CD14-positive monocyte (primary cell): ENCODE measurements around the gene NBEA. TPM values are rescaled to one million over a fixed set of nuclear protein-coding genes. Genes with fewer than 3 reads are reported as not detected.

Experiments
- DNase-seq, 3 donors: peaks; one replicate each; pipeline ENCODE4 v3.0.0-alpha.2; 2011 to 2022
- H2AFZ ChIP-seq: 2 replicates; pipeline ENCODE4 v1.6.0; 2012; ENCODE audit warnings: mild to moderate bottlenecking, low read depth, low read length, inconsistent platforms; ENCODE audit not compliant: insufficient read depth, poor library complexity, severe bottlenecking
- H3K27ac ChIP-seq, 2 donors: 1 replicate in 1 of 2; 2 replicates in 1 of 2; pipeline ENCODE4 v1.5.1; 2012 to 2013; ENCODE audit warnings: low read length in 2 of 2, control low read depth in 1 of 2, inconsistent platforms in 1 of 2, low read depth in 1 of 2, mild to moderate bottlenecking in 1 of 2
- H3K27me3 ChIP-seq, 2 donors: one replicate each; pipeline versions ENCODE4 v1.6.0 to v1.6.1; 2011 to 2013; ENCODE audit warnings: low read length in 2 of 2; ENCODE audit not compliant: control insufficient read depth in 2 of 2, insufficient read depth in 2 of 2
- H3K36me3 ChIP-seq, 2 donors: replicated peaks in 1 of 2; 1 replicate in 1 of 2; 2 replicates in 1 of 2; pipeline versions ENCODE4 v1.5.1 to v1.6.1; 2012 to 2013; ENCODE audit warnings: low read length in 2 of 2, control low read depth in 1 of 2, inconsistent platforms in 1 of 2, mild to moderate bottlenecking in 1 of 2; ENCODE audit not compliant: insufficient read depth in 2 of 2, control insufficient read depth in 1 of 2
- H3K4me1 ChIP-seq, 2 donors: 1 replicate in 1 of 2; 2 replicates in 1 of 2; pipeline versions ENCODE4 v1.5.1 to v1.6.1; 2012 to 2013; ENCODE audit warnings: low read length in 2 of 2, control low read depth in 1 of 2, inconsistent platforms in 1 of 2, mild to moderate bottlenecking in 1 of 2, moderate library complexity in 1 of 2; ENCODE audit not compliant: insufficient read depth in 2 of 2, control insufficient read depth in 1 of 2
- H3K4me2 ChIP-seq: replicated peaks from 2 replicates; pipeline ENCODE3; 2012; ENCODE audit warnings: low read length, moderate library complexity, mild to moderate bottlenecking; ENCODE audit not compliant: poor library complexity, severe bottlenecking; ENCODE audit errors: extremely low read depth
- H3K4me3 ChIP-seq, 3 experiments: fragments of 200-600 bp in 1 of 3; sonication (generic) in 1 of 3; replicated peaks in 1 of 3; 1 replicate in 2 of 3; 2 replicates in 1 of 3; pipeline ENCODE4 v1.5.1; 2011 to 2013; ENCODE audit warnings: low read length in 3 of 3, mild to moderate bottlenecking in 3 of 3, control low read depth in 2 of 3, low read depth in 2 of 3, inconsistent platforms in 1 of 3, moderate library complexity in 1 of 3
- H3K79me2 ChIP-seq: 2 replicates; pipeline ENCODE4 v1.6.0; 2012; ENCODE audit warnings: mild to moderate bottlenecking, control low read depth, inconsistent platforms, low read length, moderate library complexity; ENCODE audit not compliant: insufficient read depth
- H3K9ac ChIP-seq: 2 replicates; pipeline ENCODE4 v1.6.0; 2017; ENCODE audit warnings: low read length, mild to moderate bottlenecking; ENCODE audit not compliant: insufficient read depth, poor library complexity, severe bottlenecking
- H3K9me3 ChIP-seq, 2 donors: replicated peaks in 1 of 2; 1 replicate in 1 of 2; 2 replicates in 1 of 2; pipeline versions ENCODE4 v1.5.1 to v1.6.1; 2012 to 2013; ENCODE audit warnings: low read length in 2 of 2, control low read depth in 1 of 2; ENCODE audit not compliant: control insufficient read depth in 1 of 2, insufficient read depth in 1 of 2
- H4K20me1 ChIP-seq: 2 replicates; pipeline ENCODE4 v1.6.0; 2012; ENCODE audit warnings: mild to moderate bottlenecking, low read length, control low read depth, moderate library complexity; ENCODE audit not compliant: insufficient read depth
- H3K27ac Mint-ChIP-seq, 7 donors: one replicate each; pipeline ENCODE4 v1.8.0; 2020; ENCODE audit warnings: mild to moderate bottlenecking in 7 of 7, mixed read lengths in 7 of 7, moderate library complexity in 6 of 7, inconsistent platforms in 2 of 7
- H3K27me3 Mint-ChIP-seq, 3 donors: one replicate each; pipeline ENCODE4 v1.8.0; 2021 to 2022; ENCODE audit warnings: low read depth in 3 of 3, mild to moderate bottlenecking in 3 of 3, mixed read lengths in 3 of 3, moderate library complexity in 3 of 3, inconsistent platforms in 1 of 3
- H3K36me3 Mint-ChIP-seq, 2 donors: one replicate each; pipeline ENCODE4 v1.8.0; 2020; ENCODE audit warnings: mixed read lengths in 2 of 2, inconsistent platforms in 1 of 2, mild to moderate bottlenecking in 1 of 2
- H3K4me1 Mint-ChIP-seq: one replicate; pipeline ENCODE4 v1.8.0; 2020; ENCODE audit warnings: mild to moderate bottlenecking, mixed read lengths
- H3K4me3 Mint-ChIP-seq, 2 donors: one replicate each; pipeline ENCODE4 v1.8.0; 2020; ENCODE audit warnings: mild to moderate bottlenecking in 2 of 2, mixed read lengths in 2 of 2, moderate library complexity in 1 of 2
- H3K9me3 Mint-ChIP-seq, 7 donors: one replicate each; pipeline ENCODE4 v1.8.0; 2020 to 2022; ENCODE audit warnings: mixed read lengths in 7 of 7, mild to moderate bottlenecking in 6 of 7, moderate library complexity in 6 of 7, inconsistent platforms in 2 of 7
- CTCF ChIP-seq: fragments of 200-600 bp; IDR thresholded peaks from one replicate; pipeline ENCODE4 v1.8.0; 2022; ENCODE audit warnings: antibody characterized with exemption, mild to moderate bottlenecking
- WGBS: methylation state at CpG from one replicate; pipeline ENCODE4 v1.1.5; 2013; ENCODE audit warnings: missing lambda C conversion rate; ENCODE audit not compliant: insufficient coverage; 5-methylcytosine and 5-hydroxymethylcytosine counted together
- intact Hi-C, 2 donors: fragments of 100-400 bp; cut with micrococcal nuclease; formaldehyde crosslinking; loops; one replicate each; pipeline versions ENCODE4 v1.15.0 to v1.15.1; 2023
- polyA plus RNA-seq, 3 donors: library from polyadenylated mRNA; depleted of rRNA in 1 of 3; unstranded in 2 of 3; stranded (reverse) in 1 of 3; fragments of 300-500 nt in 2 of 3; fragments of >200 nt in 1 of 3; fragmentation: Illumina TruSeq in 2 of 3; gene quantifications; 1 replicate in 2 of 3; 2 replicates in 1 of 3; pipeline ENCODE4 v1.2.3, GENCODE V29; 2012 to 2021

NBEA gene
- polyA plus RNA-seq, 3 donors, result 0.03 to 0.23 (median 0.08) TPM

GRCh38 chr13:35283856-35284255 is 341.8 kb downstream of the NBEA start:
- H2AFZ ChIP-seq, result no peak overlapping the region
- no peak for TF ChIP-seq CTCF
- H3K4me3 Mint-ChIP-seq, result no peak overlapping the region
- no peak overlapping the region for H3K9ac ChIP-seq
- no peaks in the 10 kb centered on the region for H4K20me1 ChIP-seq
- no peak for DNase-seq
- no peaks in the 10 kb centered on the region for H3K9me3 ChIP-seq
- no peak overlapping the region for H3K4me2 ChIP-seq
- H3K27me3 Mint-ChIP-seq, result no peaks in the 10 kb centered on the region
- no peaks in the 10 kb centered on the region for H3K79me2 ChIP-seq
- no peaks in the 10 kb centered on the region for H3K36me3 ChIP-seq
- no peak overlapping the region for H3K27ac ChIP-seq
- H3K27me3 ChIP-seq, result no peaks in the 10 kb centered on the region
- no peaks in the 10 kb centered on the region for H3K36me3 Mint-ChIP-seq
- peaks cover 0 to 7% (median 0%) of the 10 kb centered on the region in 7 donors for H3K9me3 Mint-ChIP-seq
- no peaks in the 10 kb centered on the region for H3K4me1 Mint-ChIP-seq
- no peak overlapping the region for H3K4me3 ChIP-seq
- no peak overlapping the region for H3K27ac Mint-ChIP-seq
- WGBS, result no CpG with 5 or more reads among the region's 1 CpG
- no peaks in the 10 kb centered on the region for H3K4me1 ChIP-seq
- intact Hi-C loops, result no loop called here

GRCh38 chr13:35285677-35286076 is 343.6 kb downstream of the NBEA start:
- Histone ChIP-seq H3K27me3 (no peaks in the 10 kb centered on the region), H3K9ac (no peak overlapping the region), H3K79me2 (no peaks in the 10 kb centered on the region), H3K27ac (no peak overlapping the region), H3K4me1 (no peaks in the 10 kb centered on the region), H4K20me1 (no peaks in the 10 kb centered on the region), H3K36me3 (no peaks in the 10 kb centered on the region), H3K4me2 (no peak overlapping the region), H3K9me3 (no peaks in the 10 kb centered on the region), H2AFZ (no peak overlapping the region), H3K4me3 (no peak overlapping the region)
- Mint-ChIP-seq H3K27ac (no peak overlapping the region), H3K4me3 (no peak overlapping the region), H3K27me3 (no peaks in the 10 kb centered on the region), H3K36me3 (no peaks in the 10 kb centered on the region), H3K9me3 (peaks cover 0 to 7% (median 0%) of the 10 kb centered on the region in 7 donors), H3K4me1 (no peaks in the 10 kb centered on the region)
- DNase-seq, result no peak
- 90% methylated on average over 2 of the region's 4 CpGs for WGBS
- intact Hi-C loops, result no loop called here
- no peak for TF ChIP-seq CTCF
